Adrenal gland (tissue), 5 donors: ENCODE results near the gene KLK6.

ENCODE experiments used
- CTCF ChIP-seq, 6 experiments: fragments of 450-650 bp in 4 of 6; fragments of 200-600 bp in 2 of 6; sonication (generic) in 1 of 6; IDR thresholded peaks; 1 replicate in 5 of 6; 2 replicates in 1 of 6; pipeline versions ENCODE4 v1.5.1 to v1.8.0; 2016 to 2021; ENCODE audit warnings: antibody characterized with exemption in 6 of 6, mild to moderate bottlenecking in 2 of 6, moderate library complexity in 1 of 6
- POLR2A ChIP-seq, 2 donors: fragments of 450-650 bp; IDR thresholded peaks; one replicate each; pipeline ENCODE4 v1.6.1; 2017; ENCODE audit warnings: antibody characterized with exemption in 2 of 2, mild to moderate bottlenecking in 2 of 2, moderate library complexity in 1 of 2
- donor health status: DM: no; HTN: no; CAD: no.

- TF ChIP-seq CTCF (IDR thresholded peaks at IDR 0.05) (no peak), POLR2A (IDR thresholded peaks at IDR 0.05) (no peak)
Measured at GRCh38 chr19:51012661-51013190, 43.3 kb upstream of the KLK6 start.
